Colonic mucosa (tissue), 4 donors: Measurements from ENCODE around the gene C1orf94. TPM values are rescaled to one million over a fixed set of nuclear protein-coding genes. Genes with fewer than 3 reads are reported as not detected.

Source experiments
- DNase-seq: peaks from one replicate; pipeline ENCODE4 v3.0.0-alpha.2; 2020
- H3K27ac ChIP-seq: fragments of 200-600 bp; one replicate; pipeline ENCODE4 v1.8.0; 2021
- H3K27me3 ChIP-seq: fragments of 200-600 bp; one replicate; pipeline ENCODE4 v1.8.0; 2021
- H3K36me3 ChIP-seq: fragments of 200-600 bp; one replicate; pipeline ENCODE4 v1.8.0; 2021
- H3K4me1 ChIP-seq: fragments of 200-600 bp; one replicate; pipeline ENCODE4 v1.8.0; 2021; ENCODE audit warnings: mild to moderate bottlenecking
- H3K4me3 ChIP-seq: fragments of 200-600 bp; one replicate; pipeline ENCODE4 v1.8.0; 2021
- H3K9ac ChIP-seq, 2 donors: one replicate each; pipeline ENCODE4 v1.7.0; 2013; ENCODE audit warnings: control low read depth in 2 of 2, low read depth in 2 of 2, low read length in 2 of 2
- H3K9me3 ChIP-seq: fragments of 200-600 bp; one replicate; pipeline ENCODE4 v1.8.0; 2021
- intact Hi-C: fragments of 100-400 bp; cut with DNase I; formaldehyde crosslinking; loops from one replicate; pipeline ENCODE4 v1.14.1; 2022
- total RNA-seq, 2 donors: library from RNA; stranded (reverse); fragmentation: NEBNext Ultra II Directional in 1 of 2; extraction: Animal tissue kit (Norgen Biotek cat#: 25700) in 1 of 2; gene quantifications; one replicate each; pipeline ENCODE4 v1.2.1, GENCODE V29; 2021
- TF ChIP-seq, protein P1 (sequence below): fragments of 200-600 bp; IDR thresholded peaks from one replicate; pipeline ENCODE4 v1.8.0; 2022; ENCODE audit warnings: antibody characterized with exemption, mild to moderate bottlenecking
- donor health status: healthy.
- donor health status: DM: no; HTN: no; CAD: no.
- donor health status: DM: no; HTN: no; CAD: no.

C1orf94 gene
- total RNA-seq, 2 donors from 2014 or later, result not detected

DNA sequence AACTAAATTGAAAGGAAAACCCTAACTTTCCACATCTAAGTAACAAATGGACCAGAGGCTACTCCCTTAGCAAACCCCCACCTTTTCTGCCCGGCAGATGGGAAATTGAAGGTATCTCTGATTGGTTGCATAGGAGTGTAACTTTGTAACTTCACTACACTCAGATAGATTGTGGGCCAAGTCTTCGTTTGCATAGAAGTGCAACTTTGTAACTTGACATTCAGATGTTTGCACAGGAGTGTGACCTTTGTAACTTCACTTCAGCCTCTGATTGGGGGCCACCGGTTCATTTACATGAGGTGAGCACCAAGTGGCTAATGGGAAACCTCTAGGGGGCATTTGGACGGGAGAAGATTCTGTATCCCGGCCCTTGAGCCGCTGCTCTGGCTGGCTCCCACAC, 59.4 kb downstream of the C1orf94 start:
- intact Hi-C loops, result no loop called here
- Histone ChIP-seq H3K36me3 (no peaks in the 10 kb centered on the region), H3K9me3 (no peaks in the 10 kb centered on the region), H3K27me3 (no peaks in the 10 kb centered on the region), H3K9ac (no peak overlapping the region), H3K27ac (no peak overlapping the region), H3K4me3 (no peak overlapping the region), H3K4me1 (no peaks in the 10 kb centered on the region)
- DNase-seq, result no peak
- TF ChIP-seq, protein P1, sequence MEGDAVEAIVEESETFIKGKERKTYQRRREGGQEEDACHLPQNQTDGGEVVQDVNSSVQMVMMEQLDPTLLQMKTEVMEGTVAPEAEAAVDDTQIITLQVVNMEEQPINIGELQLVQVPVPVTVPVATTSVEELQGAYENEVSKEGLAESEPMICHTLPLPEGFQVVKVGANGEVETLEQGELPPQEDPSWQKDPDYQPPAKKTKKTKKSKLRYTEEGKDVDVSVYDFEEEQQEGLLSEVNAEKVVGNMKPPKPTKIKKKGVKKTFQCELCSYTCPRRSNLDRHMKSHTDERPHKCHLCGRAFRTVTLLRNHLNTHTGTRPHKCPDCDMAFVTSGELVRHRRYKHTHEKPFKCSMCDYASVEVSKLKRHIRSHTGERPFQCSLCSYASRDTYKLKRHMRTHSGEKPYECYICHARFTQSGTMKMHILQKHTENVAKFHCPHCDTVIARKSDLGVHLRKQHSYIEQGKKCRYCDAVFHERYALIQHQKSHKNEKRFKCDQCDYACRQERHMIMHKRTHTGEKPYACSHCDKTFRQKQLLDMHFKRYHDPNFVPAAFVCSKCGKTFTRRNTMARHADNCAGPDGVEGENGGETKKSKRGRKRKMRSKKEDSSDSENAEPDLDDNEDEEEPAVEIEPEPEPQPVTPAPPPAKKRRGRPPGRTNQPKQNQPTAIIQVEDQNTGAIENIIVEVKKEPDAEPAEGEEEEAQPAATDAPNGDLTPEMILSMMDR, result no peak

DNA sequence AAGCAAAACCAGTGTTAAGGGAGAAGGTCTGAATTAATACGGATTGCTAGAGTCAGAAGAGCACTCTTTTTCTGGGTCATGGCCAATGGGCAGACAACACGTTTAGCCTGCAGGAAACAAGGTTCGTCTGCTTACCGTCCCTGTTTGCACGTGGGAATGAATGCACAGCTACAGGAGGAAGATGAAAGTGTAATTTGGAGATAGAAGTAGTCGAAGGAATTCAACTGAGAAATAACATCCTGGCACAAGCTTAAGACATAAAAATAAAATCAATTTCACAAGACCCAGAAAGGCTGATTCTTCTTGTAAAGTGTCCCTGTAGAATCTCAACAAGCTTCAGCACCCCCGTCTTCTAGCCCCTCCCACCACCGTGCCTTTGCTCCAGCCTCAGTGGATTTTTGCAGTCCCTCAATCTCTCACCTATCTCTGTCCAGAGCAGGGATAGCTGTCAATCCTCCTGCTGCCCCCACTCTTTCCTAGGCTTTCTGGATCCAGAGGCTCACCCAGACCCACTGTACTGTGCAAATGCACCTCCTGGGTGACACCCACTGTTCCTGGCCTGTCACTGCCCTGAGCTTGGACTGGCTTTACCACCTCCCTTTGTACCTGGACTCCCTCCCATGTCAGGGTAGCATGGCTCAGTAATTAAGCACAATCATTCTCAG, 60.6 kb downstream of the C1orf94 start:
- TF ChIP-seq, protein P1, result no peak
- Histone ChIP-seq H3K4me3 (no peak overlapping the region), H3K27ac (no peak overlapping the region), H3K9me3 (no peaks in the 10 kb centered on the region), H3K27me3 (no peaks in the 10 kb centered on the region), H3K4me1 (no peaks in the 10 kb centered on the region), H3K36me3 (no peaks in the 10 kb centered on the region), H3K9ac (no peak overlapping the region)
- intact Hi-C loops, result no loop called here
- no peak for DNase-seq

DNA sequence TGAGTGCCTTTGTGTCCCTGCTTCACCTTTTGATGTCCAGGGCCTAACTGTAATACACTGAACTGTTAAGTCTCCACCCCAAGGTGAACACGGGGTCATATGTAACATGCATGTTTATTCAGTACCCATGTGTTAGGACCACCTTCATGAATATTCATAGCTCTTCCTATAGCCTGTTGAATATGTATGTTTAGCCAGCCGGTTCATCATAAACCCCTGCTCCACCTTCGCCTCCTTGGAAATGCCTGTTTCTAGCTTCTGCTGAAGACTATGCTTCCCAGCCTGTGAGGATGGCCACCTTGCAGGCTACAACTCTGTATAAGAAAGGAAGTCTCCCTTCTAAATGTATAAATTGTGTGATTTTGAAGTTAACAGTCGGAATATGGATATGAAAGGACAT, 69.3 kb downstream of the C1orf94 start:
- H3K4me1 ChIP-seq, result no peaks in the 10 kb centered on the region
- no peak overlapping the region for H3K27ac ChIP-seq

DNA sequence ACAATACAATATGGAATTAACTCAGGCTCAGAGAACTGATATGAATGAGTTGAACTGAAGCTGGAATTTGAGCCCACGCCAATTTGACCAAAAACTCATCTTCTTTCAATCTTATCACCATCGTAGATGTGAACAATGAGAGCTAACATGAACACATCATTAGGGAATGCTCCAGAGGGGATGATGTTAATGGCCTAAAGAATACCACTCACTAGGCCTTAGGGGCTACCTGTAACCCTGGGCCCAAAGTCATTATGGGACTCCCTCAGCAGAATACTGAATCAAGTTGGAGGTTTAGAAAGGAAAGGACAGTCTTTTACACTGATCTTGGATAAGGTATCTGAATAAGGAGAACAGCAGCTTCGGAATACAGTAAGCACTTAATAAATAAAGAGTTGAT, 73.6 kb downstream of the C1orf94 start:
- Histone ChIP-seq H3K27ac (no peak overlapping the region), H3K27me3 (no peaks in the 10 kb centered on the region), H3K4me3 (no peak overlapping the region), H3K4me1 (no peaks in the 10 kb centered on the region), H3K9ac (no peak overlapping the region), H3K9me3 (no peaks in the 10 kb centered on the region), H3K36me3 (no peaks in the 10 kb centered on the region)
- intact Hi-C loops, result no loop called here
- TF ChIP-seq, protein P1, result no peak
- no peak for DNase-seq

More for the DNA sequence above, 69.3 kb downstream of the C1orf94 start:
- no peak for DNase-seq
- Histone ChIP-seq H3K4me3 (no peak overlapping the region), H3K9ac (no peak overlapping the region), H3K27me3 (no peaks in the 10 kb centered on the region), H3K9me3 (no peaks in the 10 kb centered on the region), H3K36me3 (no peaks in the 10 kb centered on the region)
- TF ChIP-seq, protein P1, result no peak
- intact Hi-C loops, result no loop called here

DNA sequence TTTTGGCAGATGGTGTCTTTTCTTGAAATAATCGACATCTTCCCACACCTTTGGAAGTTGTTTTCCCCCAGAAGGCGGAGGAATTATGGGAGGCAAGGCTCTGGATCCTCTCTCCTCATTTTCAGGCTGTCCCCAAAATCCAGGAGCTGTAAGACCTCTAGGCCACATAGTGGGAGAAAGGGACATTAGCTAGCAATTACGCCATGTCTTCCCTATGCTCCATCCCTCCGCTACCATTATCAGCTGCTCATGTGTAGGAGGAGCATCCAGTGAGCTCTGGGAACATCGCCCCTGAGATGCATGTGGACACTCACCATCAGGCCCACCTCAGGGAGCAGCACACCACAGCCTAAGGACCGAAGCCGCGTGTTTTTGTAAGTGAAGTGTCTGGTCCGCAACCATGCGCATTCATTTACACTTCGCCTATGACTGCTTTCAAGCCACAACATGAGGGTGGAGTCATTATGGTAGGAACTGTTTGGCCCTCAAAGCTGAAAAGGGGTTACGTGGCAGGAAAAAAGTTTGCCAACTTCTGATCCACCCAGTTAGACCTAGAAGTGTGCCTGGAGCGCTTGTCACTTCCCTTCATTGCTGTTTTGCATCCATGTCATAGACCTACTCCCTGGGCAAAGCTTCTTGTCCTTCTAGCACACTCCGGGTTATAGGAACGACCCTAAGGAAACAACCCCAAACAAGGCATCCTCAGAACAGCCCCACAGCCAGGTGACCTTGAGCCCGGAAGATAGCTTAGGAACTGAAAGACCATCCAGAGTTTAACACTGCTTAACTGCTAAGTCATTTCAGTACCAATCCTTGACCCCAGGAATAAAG, 85.5 kb downstream of the C1orf94 start:
- no peak for DNase-seq
- no peaks in the 10 kb centered on the region for H3K36me3 ChIP-seq
- intact Hi-C loops, result no loop called here
- no peaks in the 10 kb centered on the region for H3K9me3 ChIP-seq
- no peak overlapping the region for H3K9ac ChIP-seq
- no peaks in the 10 kb centered on the region for H3K27me3 ChIP-seq
- H3K4me3 ChIP-seq, result no peak overlapping the region
- TF ChIP-seq, protein P1, result no peak
- H3K4me1 ChIP-seq, result no peaks in the 10 kb centered on the region
- no peak overlapping the region for H3K27ac ChIP-seq
